Measurements from ENCODE around the gene RAB15.
A peak's percentile ranks its signal among the peaks of the same experiment; 100 is the strongest.

RAB15 gene

GRCh38 chr14:64990939-64991338, 18.8 kb upstream of the RAB15 start:
- Histone ChIP-seq H3K4me1 (ENCODE audit: control insufficient read depth, insufficient read depth, low read length, poor library complexity, severe bottlenecking) (peaks cover 21% of the 10 kb centered on the region), H3K27me3 (replicated peaks; ENCODE audit: control insufficient read depth, insufficient read depth, low read length, poor library complexity, severe bottlenecking) (no peaks in the 10 kb centered on the region), H3K4me3 (ENCODE audit: insufficient read depth, low read depth, low read length, poor library complexity, severe bottlenecking) (no peak overlapping the region), H3K9me3 (ENCODE audit: control insufficient read depth, low read length) (no peaks in the 10 kb centered on the region), H3K27ac (ENCODE audit: insufficient read depth, low read length, poor library complexity, severe bottlenecking) (no peak overlapping the region), H3K36me3 (ENCODE audit: control insufficient read depth, insufficient read depth, low read length) (no peaks in the 10 kb centered on the region)
- DNase-seq: no peak

GRCh38 chr14:64990296-64990695, 18.2 kb upstream of the RAB15 start:
- Histone ChIP-seq H3K9me3 (ENCODE audit: control insufficient read depth, low read length) (no peaks in the 10 kb centered on the region), H3K4me1 (ENCODE audit: control insufficient read depth, insufficient read depth, low read length, poor library complexity, severe bottlenecking) (peaks cover 21% of the 10 kb centered on the region), H3K27me3 (replicated peaks; ENCODE audit: control insufficient read depth, insufficient read depth, low read length, poor library complexity, severe bottlenecking) (no peaks in the 10 kb centered on the region), H3K36me3 (ENCODE audit: control insufficient read depth, insufficient read depth, low read length) (no peaks in the 10 kb centered on the region), H3K4me3 (ENCODE audit: insufficient read depth, low read depth, low read length, poor library complexity, severe bottlenecking) (peak overlapping the region; percentile 10), H3K27ac (ENCODE audit: insufficient read depth, low read length, poor library complexity, severe bottlenecking) (no peak overlapping the region)
- DNase-seq: no peak

GRCh38 chr14:64987438-64987767, 15.3 kb upstream of the RAB15 start:
- H3K9me3 ChIP-seq (ENCODE audit: control insufficient read depth, low read length): no peaks in the 10 kb centered on the region
- peak overlapping the region; percentile 76 for H3K27ac ChIP-seq (ENCODE audit: insufficient read depth, low read length, poor library complexity, severe bottlenecking)
- H3K4me3 ChIP-seq (ENCODE audit: insufficient read depth, low read depth, low read length, poor library complexity, severe bottlenecking): peak overlapping the region; percentile 79
- H3K27me3 ChIP-seq (replicated peaks; ENCODE audit: control insufficient read depth, insufficient read depth, low read length, poor library complexity, severe bottlenecking): no peaks in the 10 kb centered on the region
- H3K4me1 ChIP-seq (ENCODE audit: control insufficient read depth, insufficient read depth, low read length, poor library complexity, severe bottlenecking): peaks cover 25% of the 10 kb centered on the region
- DNase-seq: no peak
- H3K36me3 ChIP-seq (ENCODE audit: control insufficient read depth, insufficient read depth, low read length): no peaks in the 10 kb centered on the region

- no peaks in the 10 kb centered on the region for H3K36me3 ChIP-seq (ENCODE audit: control insufficient read depth, insufficient read depth, low read length)
- H3K4me3 ChIP-seq (ENCODE audit: insufficient read depth, low read depth, low read length, poor library complexity, severe bottlenecking): peak within 1 kb of the TSS; percentile 79
- H3K9me3 ChIP-seq (ENCODE audit: control insufficient read depth, low read length): no peaks in the 10 kb centered on the region
- H3K27ac ChIP-seq (ENCODE audit: insufficient read depth, low read length, poor library complexity, severe bottlenecking): peak within 1 kb of the TSS; percentile 76
- H3K4me1 ChIP-seq (ENCODE audit: control insufficient read depth, insufficient read depth, low read length, poor library complexity, severe bottlenecking): peaks cover 25% of the 10 kb centered on the region
- peak; percentile 76 to 89 (median 86) for DNase-seq
- H3K27me3 ChIP-seq (replicated peaks; ENCODE audit: control insufficient read depth, insufficient read depth, low read length, poor library complexity, severe bottlenecking): no peaks in the 10 kb centered on the region
Observed at GRCh38 chr14:64986648-64987437, 14.7 kb upstream of the RAB15 start, which contains the start of gene FNTB. FNTB (plus strand) TSS chr14:64986895; CDS start chr14:64986954, 59 bp downstream.

GRCh38 chr14:64983439-64984310, 11.5 kb upstream of the RAB15 start:
- H3K27me3 ChIP-seq (replicated peaks; ENCODE audit: control insufficient read depth, insufficient read depth, low read length, poor library complexity, severe bottlenecking): no peaks in the 10 kb centered on the region
- peaks cover 4% of the 10 kb centered on the region for H3K4me1 ChIP-seq (ENCODE audit: control insufficient read depth, insufficient read depth, low read length, poor library complexity, severe bottlenecking)
- no peak for DNase-seq
- H3K36me3 ChIP-seq (ENCODE audit: control insufficient read depth, insufficient read depth, low read length): no peaks in the 10 kb centered on the region
- H3K4me3 ChIP-seq (ENCODE audit: insufficient read depth, low read depth, low read length, poor library complexity, severe bottlenecking): no peak overlapping the region
- H3K27ac ChIP-seq (ENCODE audit: insufficient read depth, low read length, poor library complexity, severe bottlenecking): no peak overlapping the region
- no peaks in the 10 kb centered on the region for H3K9me3 ChIP-seq (ENCODE audit: control insufficient read depth, low read length)

GRCh38 chr14:64979336-64980074, 7.4 kb upstream of the RAB15 start:
- no peak for DNase-seq
- H3K27ac ChIP-seq (ENCODE audit: insufficient read depth, low read length, poor library complexity, severe bottlenecking): no peak overlapping the region
- H3K4me1 ChIP-seq (ENCODE audit: control insufficient read depth, insufficient read depth, low read length, poor library complexity, severe bottlenecking): peaks cover 4% of the 10 kb centered on the region
- H3K4me3 ChIP-seq (ENCODE audit: insufficient read depth, low read depth, low read length, poor library complexity, severe bottlenecking): no peak overlapping the region
- no peaks in the 10 kb centered on the region for H3K9me3 ChIP-seq (ENCODE audit: control insufficient read depth, low read length)
- no peaks in the 10 kb centered on the region for H3K36me3 ChIP-seq (ENCODE audit: control insufficient read depth, insufficient read depth, low read length)
- H3K27me3 ChIP-seq (replicated peaks; ENCODE audit: control insufficient read depth, insufficient read depth, low read length, poor library complexity, severe bottlenecking): no peaks in the 10 kb centered on the region

- H3K4me3 ChIP-seq (ENCODE audit: insufficient read depth, low read depth, low read length, poor library complexity, severe bottlenecking): no peak overlapping the region
- H3K27ac ChIP-seq (ENCODE audit: insufficient read depth, low read length, poor library complexity, severe bottlenecking): no peak overlapping the region
- H3K36me3 ChIP-seq (ENCODE audit: control insufficient read depth, insufficient read depth, low read length): no peaks in the 10 kb centered on the region
- no peak for DNase-seq
- no peaks in the 10 kb centered on the region for H3K27me3 ChIP-seq (replicated peaks; ENCODE audit: control insufficient read depth, insufficient read depth, low read length, poor library complexity, severe bottlenecking)
- no peaks in the 10 kb centered on the region for H3K9me3 ChIP-seq (ENCODE audit: control insufficient read depth, low read length)
- H3K4me1 ChIP-seq (ENCODE audit: control insufficient read depth, insufficient read depth, low read length, poor library complexity, severe bottlenecking): peaks cover 11% of the 10 kb centered on the region
Observed at GRCh38 chr14:64974563-64974962, 2.4 kb upstream of the RAB15 start.

- H3K4me3 ChIP-seq (ENCODE audit: insufficient read depth, low read depth, low read length, poor library complexity, severe bottlenecking): no peak overlapping the region
- DNase-seq: no peak
- peaks cover 11% of the 10 kb centered on the region for H3K4me1 ChIP-seq (ENCODE audit: control insufficient read depth, insufficient read depth, low read length, poor library complexity, severe bottlenecking)
Observed at GRCh38 chr14:64973826-64974225, 1.7 kb upstream of the RAB15 start.

GRCh38 chr14:64973026-64973442, 898 bp upstream of the RAB15 start:
- no peaks in the 10 kb centered on the region for H3K9me3 ChIP-seq (ENCODE audit: control insufficient read depth, low read length)
- no peak for DNase-seq
- H3K4me3 ChIP-seq (ENCODE audit: insufficient read depth, low read depth, low read length, poor library complexity, severe bottlenecking): no peak overlapping the region
- H3K27me3 ChIP-seq (replicated peaks; ENCODE audit: control insufficient read depth, insufficient read depth, low read length, poor library complexity, severe bottlenecking): no peaks in the 10 kb centered on the region
- H3K27ac ChIP-seq (ENCODE audit: insufficient read depth, low read length, poor library complexity, severe bottlenecking): no peak overlapping the region
- H3K36me3 ChIP-seq (ENCODE audit: control insufficient read depth, insufficient read depth, low read length): no peaks in the 10 kb centered on the region
- peaks cover 11% of the 10 kb centered on the region for H3K4me1 ChIP-seq (ENCODE audit: control insufficient read depth, insufficient read depth, low read length, poor library complexity, severe bottlenecking)

More at GRCh38 chr14:64973826-64974225, 1.7 kb upstream of the RAB15 start:
- H3K27ac ChIP-seq (ENCODE audit: insufficient read depth, low read length, poor library complexity, severe bottlenecking): no peak overlapping the region
- H3K9me3 ChIP-seq (ENCODE audit: control insufficient read depth, low read length): no peaks in the 10 kb centered on the region
- no peaks in the 10 kb centered on the region for H3K27me3 ChIP-seq (replicated peaks; ENCODE audit: control insufficient read depth, insufficient read depth, low read length, poor library complexity, severe bottlenecking)
- no peaks in the 10 kb centered on the region for H3K36me3 ChIP-seq (ENCODE audit: control insufficient read depth, insufficient read depth, low read length)
